K562 (cell line): ENCODE measurements around the gene SLC16A5. TPM values are rescaled to one million over a fixed set of nuclear protein-coding genes. Genes with fewer than 3 reads are reported as not detected.

ENCODE experiments used
- ARHGAP35 ChIP-seq: fragments of 450-650 bp; IDR thresholded peaks from 2 replicates; pipeline ENCODE4 v1.6.1; 2018; ENCODE audit not compliant: partially characterized antibody
- ASH1L ChIP-seq: fragments of 450-650 bp; IDR thresholded peaks from 2 replicates; pipeline ENCODE4 v1.6.1; 2018; ENCODE audit warnings: borderline replicate concordance, mild to moderate bottlenecking, low read depth; ENCODE audit not compliant: partially characterized antibody
- BCOR ChIP-seq: fragments of 450-650 bp; IDR thresholded peaks from 2 replicates; pipeline ENCODE4 v1.6.1; 2016
- CBX3 ChIP-seq, 2 experiments: IDR thresholded peaks; 1 replicate in 1 of 2; 2 replicates in 1 of 2; pipeline ENCODE4 v1.6.1; 2012; ENCODE audit warnings: inconsistent platforms in 2 of 2, low read length in 2 of 2, borderline replicate concordance in 1 of 2, control low read depth in 1 of 2
- CGGBP1 ChIP-seq: fragments of 250-450 bp; sonication (Bioruptor Pico); IDR thresholded peaks from 2 replicates; pipeline ENCODE4 v1.9.0; 2021; ENCODE audit warnings: mild to moderate bottlenecking
- CHD1 ChIP-seq: fragments of 200-600 bp; sonication (generic); IDR thresholded peaks from one replicate; pipeline ENCODE4 v1.6.1; 2012; ENCODE audit warnings: mild to moderate bottlenecking, moderate library complexity, low read length, inconsistent platforms
- E2F4 ChIP-seq: sonication (generic); formaldehyde crosslinking; IDR thresholded peaks from 2 replicates; pipeline ENCODE4 v1.8.0; 2022; ENCODE audit warnings: mild to moderate bottlenecking, low read depth, missing genetic modification reagents
- GABPA ChIP-seq: fragments of 200-800 bp; sonication (Bioruptor generic); conservative IDR thresholded peaks from 2 replicates; pipeline ENCODE4 v1.6.1; 2016; ENCODE audit warnings: low read depth, missing genetic modification characterization, missing compliant biosample characterization
- HMBOX1 ChIP-seq: sonication (generic); IDR thresholded peaks from 2 replicates; pipeline ENCODE4 v1.6.1; 2016
- HNRNPUL1 ChIP-seq: fragments of 200-400 bp; formaldehyde crosslinking; IDR thresholded peaks from 2 replicates; pipeline ENCODE4 v1.6.1; 2017; ENCODE audit warnings: low read length
- HSF4 ChIP-seq: fragments of 250-450 bp; sonication (Bioruptor Pico); IDR thresholded peaks from 2 replicates; pipeline ENCODE4 v2.1.2; 2022; ENCODE audit warnings: mild to moderate bottlenecking, moderate library complexity, borderline replicate concordance
- NR2F6 ChIP-seq: fragments of 450-650 bp; formaldehyde crosslinking; IDR thresholded peaks from 2 replicates; pipeline ENCODE4 v1.4.0; 2020; ENCODE audit warnings: mild to moderate bottlenecking
- PML ChIP-seq: IDR thresholded peaks from 2 replicates; pipeline ENCODE4 v1.6.1; 2012; ENCODE audit warnings: low read length, inconsistent platforms
- PYGO2 ChIP-seq: fragments of 450-650 bp; IDR thresholded peaks from 2 replicates; pipeline ENCODE4 v1.6.1; 2016; ENCODE audit warnings: mild to moderate bottlenecking, missing genetic modification characterization, moderate library complexity, missing compliant biosample characterization
- SRSF1 ChIP-seq: fragments of 200-400 bp; formaldehyde crosslinking; IDR thresholded peaks from 2 replicates; pipeline ENCODE4 v1.6.1; 2017; ENCODE audit warnings: mild to moderate bottlenecking, low read depth, low read length, moderate library complexity
- TEAD1 ChIP-seq, 2 experiments: fragments of 450-650 bp in 1 of 2; sonication (generic) in 1 of 2; formaldehyde crosslinking; IDR thresholded peaks; 2 replicates each; pipeline versions ENCODE4 v1.4.0 to v1.8.0; 2020 to 2022; ENCODE audit warnings: mild to moderate bottlenecking in 2 of 2, missing genetic modification reagents in 1 of 2
- ZBTB7A ChIP-seq: IDR thresholded peaks from 2 replicates; pipeline ENCODE4 v1.6.1; 2011; ENCODE audit warnings: low read depth, mild to moderate bottlenecking, low read length, moderate library complexity, borderline replicate concordance; ENCODE audit not compliant: control insufficient read depth
- ZEB2 ChIP-seq: fragments of 450-650 bp; IDR thresholded peaks from 2 replicates; pipeline ENCODE4 v1.6.1; 2016
- ZNF143 ChIP-seq: sonication (generic); formaldehyde crosslinking; IDR thresholded peaks from 2 replicates; pipeline ENCODE4 v1.9.0; 2022; ENCODE audit warnings: mild to moderate bottlenecking, missing genetic modification reagents
- ZNF174 ChIP-seq: fragments of 250-450 bp; sonication (Bioruptor Pico); IDR thresholded peaks from 2 replicates; pipeline ENCODE4 v1.4.0; 2020; ENCODE audit warnings: mild to moderate bottlenecking
- ZNF224 ChIP-seq: sonication (generic); formaldehyde crosslinking; IDR thresholded peaks from 2 replicates; pipeline ENCODE4 v1.8.0; 2022; ENCODE audit warnings: mild to moderate bottlenecking, missing genetic modification reagents
- ZNF445 ChIP-seq: fragments of 250-450 bp; sonication (Bioruptor Pico); IDR thresholded peaks from 2 replicates; pipeline ENCODE4 v1.4.0; 2020; ENCODE audit warnings: low read depth, mild to moderate bottlenecking, moderate library complexity
- ZNF589 ChIP-seq: fragments of 200-800 bp; sonication (Bioruptor generic); IDR thresholded peaks from 2 replicates; pipeline ENCODE4 v1.6.1; 2016; ENCODE audit warnings: low read depth, missing genetic modification characterization, missing compliant biosample characterization
- ZNF668 ChIP-seq: fragments of 250-450 bp; sonication (Bioruptor Pico); IDR thresholded peaks from 2 replicates; pipeline ENCODE4 v1.8.0; 2022; ENCODE audit warnings: mild to moderate bottlenecking, inconsistent platforms
- ZNF707 ChIP-seq: fragments of 250-450 bp; sonication (Bioruptor Pico); conservative IDR thresholded peaks from 2 replicates; pipeline ENCODE4 v1.8.0; 2022; ENCODE audit warnings: inconsistent platforms, mild to moderate bottlenecking, moderate library complexity
- ZSCAN29 ChIP-seq: fragments of 450-650 bp; IDR thresholded peaks from 2 replicates; pipeline ENCODE4 v1.6.1; 2017
- polyA plus RNA-seq, 8 experiments: library from polyadenylated mRNA; depleted of rRNA in 4 of 8; stranded (reverse) in 5 of 8; unstranded in 3 of 8; fragments of >200 nt; fragmentation: Nextera tagmentation in 2 of 8; fragmentation: Illumina TruSeq in 1 of 8; extraction: Ambion mirVana in 2 of 8; extraction: Trizol in 1 of 8; gene quantifications; 2 replicates each; pipeline versions ENCODE4 v1.2.1 to v1.2.3, GENCODE V29; 2011 to 2014; ENCODE audit warnings: inconsistent platforms in 1 of 8, missing spikeins in 1 of 8
- total RNA-seq, 7 experiments: library from RNA; depleted of rRNA in 6 of 7; stranded (reverse); fragments of >200 nt in 6 of 7; fragmentation: Illumina TruSeq in 2 of 7; extraction: Trizol in 2 of 7; gene quantifications; 2 replicates each; pipeline versions ENCODE4 v1.2.1 to v1.2.3, GENCODE V29; 2011 to 2021; ENCODE audit warnings: low replicate concordance in 1 of 7

Gene SLC16A5
- total and polyA plus RNA-seq, 9 of the 15 experiments (the other 6 are each of a cell fraction or from before 2014, with no cell fraction given): 0.06 to 2.6 (median 0.91) TPM

GRCh38 chr17:75046407-75047289, 41.1 kb upstream of the SLC16A5 start, which contains the start of the genes ATP5PD and KCTD2 (continued):
- TF ChIP-seq CHD1 (peak; percentile 59), ZNF589 (CRISPR knock-in tag) (no peak), ZNF668 (CRISPR knock-in tag) (no peak), ASH1L (peak; percentile 92), E2F4 (no peak), PML (peak; percentile 82), NR2F6 (CRISPR knock-in tag) (no peak), ZSCAN29 (no peak), SRSF1 (no peak), GABPA (tag) (peak; percentile 98), ZBTB7A (peak; percentile 98), ARHGAP35 (no peak), ZNF224 (CRISPR knock-in tag) (no peak), CBX3 (IDR thresholded peaks at IDR 0.05; ENCODE audit: borderline replicate concordance in 1 of 2, low read length in 2 of 2) (no peak), HMBOX1 (no peak), TEAD1 (CRISPR knock-in tag; IDR thresholded peaks at IDR 0.05) (no peak), BCOR (peak; percentile 12; the same call in 1 of the 2 replicates), ZNF143 (CRISPR knock-in tag) (no peak; the same call in 1 of the 2 replicates), ZNF445 (no peak), HNRNPUL1 (no peak), HSF4 (CRISPR knock-in tag) (no peak), PYGO2 (tag) (no peak), ZNF707 (CRISPR knock-in tag) (no peak), ZNF174 (CRISPR knock-in tag) (no peak), CGGBP1 (CRISPR knock-in tag) (peak; percentile 55; the same call in 1 of the 2 replicates), ZEB2 (no peak)
